GM11168 (cell line): ENCODE data around the gene PSMA7.
"Not testable (repeated sequence)": the region's sequence is repeated elsewhere in the genome, so short reads cannot be mapped to it uniquely, and the experiment has no call there.

Source experiments
- in situ Hi-C: fragments of 300-500 bp; cut with MboI; formaldehyde crosslinking; loops from one replicate; pipeline ENCODE4 v1.12.0; 2022; ENCODE audit warnings: low sequenced_read_pairs; ENCODE audit not compliant: unreplicated experiment

PSMA7 gene

DNA sequence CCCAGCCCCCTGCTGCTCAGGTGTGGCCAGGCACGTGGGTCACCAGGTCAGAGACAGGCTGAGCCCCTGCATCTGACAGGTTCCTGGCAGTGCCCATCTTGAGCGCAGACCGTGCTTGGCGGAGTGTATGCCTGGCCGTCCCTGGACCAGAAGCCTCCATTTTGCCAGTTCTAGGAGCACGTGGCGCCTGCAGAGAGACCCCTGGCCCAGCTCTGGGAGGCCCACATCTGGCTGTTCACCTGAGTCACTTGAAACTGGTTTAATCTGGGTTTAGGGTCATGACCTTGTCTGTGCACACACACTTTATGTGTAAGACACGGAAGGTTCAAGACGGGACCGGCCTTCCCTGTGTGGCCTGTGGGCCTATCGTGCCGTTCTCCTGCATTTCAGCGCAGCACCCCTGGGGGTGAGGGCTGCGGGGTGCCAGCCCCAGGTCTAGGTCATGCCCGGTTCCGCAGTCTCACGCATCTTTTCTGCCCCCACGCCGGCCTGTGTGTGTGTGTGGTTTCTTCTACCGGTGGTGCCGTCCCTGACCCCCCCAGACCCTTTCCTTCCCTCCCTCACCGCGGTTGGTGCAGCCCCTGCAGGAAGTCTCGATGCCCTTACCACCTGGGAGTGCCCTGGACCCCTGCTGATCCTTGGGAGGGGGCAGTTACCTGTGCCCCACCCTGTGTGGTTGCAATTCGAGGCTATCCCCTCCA, 14.3 kb upstream of the PSMA7 start:
- in situ Hi-C loops: no loop called here

- in situ Hi-C loops: no loop called here
Measured at GRCh38 chr20:62156592-62157386, 13.6 kb upstream of the PSMA7 start.

GRCh38 chr20:62156254-62156556, 13.0 kb upstream of the PSMA7 start:
- in situ Hi-C loops: no loop called here

GRCh38 chr20:62155428-62156253, 12.4 kb upstream of the PSMA7 start:
- in situ Hi-C loops: no loop called here

GRCh38 chr20:62151835-62152364, 8.7 kb upstream of the PSMA7 start:
- in situ Hi-C loops: no loop called here

GRCh38 chr20:62151225-62151624, 8.0 kb upstream of the PSMA7 start:
- in situ Hi-C loops: no loop called here

GRCh38 chr20:62150310-62150575, 7.0 kb upstream of the PSMA7 start:
- in situ Hi-C loops: no loop called here

- in situ Hi-C loops: no loop called here
Measured at GRCh38 chr20:62149532-62150309, 6.5 kb upstream of the PSMA7 start.

GRCh38 chr20:62148908-62149314, 5.7 kb upstream of the PSMA7 start:
- in situ Hi-C loops: no loop called here

DNA sequence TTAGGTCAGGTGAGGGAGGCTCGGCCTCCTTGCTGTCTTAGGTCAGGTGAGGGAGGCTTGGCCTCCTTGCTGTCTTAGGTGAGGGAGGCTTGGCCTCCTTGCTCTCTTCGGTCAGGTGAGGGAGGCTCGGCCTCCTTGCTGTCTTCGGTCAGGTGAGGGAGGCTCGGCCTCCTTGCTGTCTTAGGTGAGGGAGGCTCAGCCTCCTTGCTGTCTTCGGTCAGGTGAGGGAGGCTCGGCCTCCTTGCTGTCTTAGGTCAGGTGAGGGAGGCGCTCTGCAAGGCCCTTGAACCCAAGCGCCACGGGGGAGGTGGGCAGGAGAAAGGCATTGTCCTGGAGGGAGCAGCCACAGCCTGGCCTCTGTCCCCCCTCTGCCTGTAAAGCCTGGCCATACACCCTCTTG, 5.2 kb upstream of the PSMA7 start:
- in situ Hi-C loops: not testable (repeated sequence)

GRCh38 chr20:62147528-62147927, 4.3 kb upstream of the PSMA7 start:
- in situ Hi-C loops: no loop called here

DNA sequence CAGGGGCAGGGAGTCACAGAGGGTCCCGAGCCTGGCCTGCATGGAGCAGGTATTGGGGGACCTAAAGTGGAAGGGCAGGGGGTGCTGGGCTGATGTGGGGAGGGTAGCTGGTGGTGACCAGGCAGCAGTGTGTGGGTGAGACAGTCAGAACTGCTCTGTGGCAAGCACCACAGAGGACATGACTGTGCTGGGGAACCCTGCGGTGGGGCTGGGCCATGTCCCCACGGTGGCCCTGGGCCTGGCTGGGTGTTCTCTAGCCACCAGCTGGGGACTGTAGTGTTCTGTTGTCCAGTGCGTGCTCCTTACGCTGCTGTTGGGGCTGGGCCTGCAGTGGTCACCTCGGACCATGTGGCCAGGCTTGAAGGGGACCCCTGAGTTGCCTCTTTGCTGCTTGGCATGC, 3.9 kb upstream of the PSMA7 start:
- in situ Hi-C loops: no loop called here

DNA sequence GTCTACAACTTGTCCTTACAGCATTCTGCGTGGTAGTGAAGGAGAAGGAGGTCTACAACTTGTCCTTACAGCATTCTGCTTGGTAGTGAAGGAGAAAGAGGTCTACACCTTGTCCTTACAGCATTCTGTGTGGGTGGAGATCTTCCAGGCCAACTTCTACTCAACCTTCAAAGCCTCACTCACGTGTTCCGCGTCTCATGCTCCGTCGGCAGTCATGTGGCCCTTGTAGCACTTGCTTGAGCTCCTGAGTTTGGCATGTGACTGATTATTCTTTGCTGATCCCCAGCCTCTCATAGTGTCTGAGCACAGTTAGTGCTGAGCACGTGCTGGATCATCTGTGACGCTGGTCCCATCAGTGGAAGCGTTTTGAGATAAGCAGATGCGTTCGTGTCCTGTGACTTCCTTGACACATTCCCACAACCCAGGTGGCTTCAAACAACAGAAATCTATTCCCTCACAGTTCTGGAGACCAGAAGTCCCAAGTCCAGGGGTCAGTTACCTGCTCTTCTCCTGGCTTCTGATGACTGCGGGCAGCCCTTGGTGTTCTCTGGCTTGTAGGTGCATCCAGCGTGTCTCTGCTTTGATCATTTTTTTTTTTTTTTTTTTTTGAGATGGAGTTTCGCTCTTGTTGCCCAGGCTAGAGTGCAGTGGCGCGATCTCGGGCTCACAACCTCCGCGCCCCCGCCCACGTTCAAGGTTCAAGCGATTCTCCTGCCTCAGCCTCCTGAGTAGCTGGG, 3.0 kb upstream of the PSMA7 start:
- in situ Hi-C loops: no loop called here

DNA sequence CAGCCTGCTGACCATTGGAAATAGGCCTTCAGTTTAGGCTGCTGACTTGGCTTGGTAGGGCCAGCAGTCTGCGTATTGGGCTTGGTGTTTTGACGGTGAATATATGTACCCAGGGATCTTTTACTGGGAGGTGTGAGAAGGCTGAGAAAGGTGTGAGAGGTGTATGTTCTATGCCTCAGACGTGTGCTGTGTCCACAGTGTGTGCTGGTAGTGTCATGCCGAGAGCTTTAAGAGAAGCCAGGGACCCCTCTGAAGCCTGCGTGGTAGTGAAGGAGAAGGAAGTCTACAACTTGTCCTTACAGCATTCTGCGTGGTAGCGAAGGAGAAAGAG, 2.5 kb upstream of the PSMA7 start:
- in situ Hi-C loops: no loop called here

DNA sequence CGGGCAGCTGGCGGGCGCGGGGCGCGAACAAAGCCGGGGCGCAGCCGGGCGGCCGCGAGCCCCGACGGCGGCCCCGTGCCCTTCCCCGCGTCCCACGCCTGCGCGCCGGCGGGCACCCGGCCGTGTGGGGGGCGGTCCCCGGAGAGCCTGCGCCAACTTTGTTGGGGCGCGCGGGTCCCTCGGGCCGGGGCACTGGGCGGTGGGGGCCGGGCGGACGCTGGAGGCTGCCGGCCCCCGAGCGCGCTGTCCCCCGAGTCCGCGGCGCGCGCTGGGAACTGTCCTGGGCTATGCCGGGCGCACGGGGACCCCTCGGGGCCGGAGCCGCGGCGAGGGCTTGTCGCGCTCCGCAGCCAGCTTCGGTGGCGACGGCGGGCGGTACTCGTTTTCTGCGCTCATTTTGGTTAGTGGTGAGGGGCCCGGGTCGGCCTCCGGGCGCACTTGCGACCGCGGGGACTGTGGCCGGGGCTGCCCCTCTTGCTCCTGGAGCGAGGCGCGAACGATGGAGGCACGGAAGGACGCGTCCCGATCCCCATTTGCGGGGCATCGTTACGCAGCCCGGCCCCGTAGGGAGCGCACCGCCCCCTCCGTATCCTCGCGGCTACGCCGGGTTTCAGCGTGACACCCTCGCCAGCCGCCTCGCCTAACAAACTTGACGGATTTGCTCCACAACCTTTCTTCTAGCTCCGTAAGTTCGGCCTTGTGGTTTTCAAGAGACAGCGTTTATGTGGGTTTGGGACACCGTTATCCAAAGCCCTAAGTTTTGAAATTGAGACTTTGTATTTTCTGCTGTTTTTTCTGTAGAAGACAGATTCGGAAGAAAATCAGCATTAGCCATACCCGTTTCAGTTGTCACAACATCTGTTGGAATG, 997 bp upstream of the PSMA7 start:
- in situ Hi-C loops: no loop called here

DNA sequence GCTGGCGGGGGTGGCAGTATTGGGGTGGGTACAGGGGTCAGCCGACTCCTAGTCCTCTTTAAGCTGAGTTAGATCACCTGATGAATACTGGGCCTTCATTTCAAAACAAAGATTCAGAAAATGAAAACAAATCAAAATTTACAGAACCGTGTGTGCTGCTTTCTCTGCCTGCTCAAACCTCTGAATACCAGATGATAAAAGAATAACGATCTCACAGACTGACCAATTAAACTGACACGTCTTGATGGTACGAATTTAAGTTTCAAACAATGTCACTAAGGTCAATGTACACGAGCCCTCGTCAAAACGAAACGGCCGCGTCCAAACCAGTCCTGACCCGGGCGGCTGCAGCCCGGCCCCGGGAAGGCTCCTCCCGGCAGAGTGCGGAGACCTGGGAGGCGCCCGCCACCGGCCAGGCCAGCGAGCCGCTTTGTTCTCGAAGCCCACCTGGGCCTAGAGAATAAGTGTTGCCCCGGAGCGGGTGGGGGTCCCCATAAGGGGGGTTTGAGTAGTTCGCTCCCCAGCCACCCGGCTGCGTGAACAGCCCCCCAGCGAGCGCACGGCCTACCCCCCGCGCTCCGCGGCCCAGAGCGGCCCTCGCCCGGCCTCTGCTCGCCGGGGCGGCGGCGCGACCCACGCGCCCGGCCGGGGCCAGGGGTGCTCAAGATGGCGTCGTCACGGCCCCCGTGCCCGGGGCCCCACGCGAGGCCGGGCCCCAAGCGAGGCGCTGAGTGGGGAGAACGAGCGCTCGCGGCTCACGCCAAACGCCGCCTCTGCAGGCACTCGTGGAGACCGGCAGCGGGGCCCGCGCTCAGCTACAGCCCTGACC, 728 bp downstream of the PSMA7 start:
- in situ Hi-C loops: no loop called here

DNA sequence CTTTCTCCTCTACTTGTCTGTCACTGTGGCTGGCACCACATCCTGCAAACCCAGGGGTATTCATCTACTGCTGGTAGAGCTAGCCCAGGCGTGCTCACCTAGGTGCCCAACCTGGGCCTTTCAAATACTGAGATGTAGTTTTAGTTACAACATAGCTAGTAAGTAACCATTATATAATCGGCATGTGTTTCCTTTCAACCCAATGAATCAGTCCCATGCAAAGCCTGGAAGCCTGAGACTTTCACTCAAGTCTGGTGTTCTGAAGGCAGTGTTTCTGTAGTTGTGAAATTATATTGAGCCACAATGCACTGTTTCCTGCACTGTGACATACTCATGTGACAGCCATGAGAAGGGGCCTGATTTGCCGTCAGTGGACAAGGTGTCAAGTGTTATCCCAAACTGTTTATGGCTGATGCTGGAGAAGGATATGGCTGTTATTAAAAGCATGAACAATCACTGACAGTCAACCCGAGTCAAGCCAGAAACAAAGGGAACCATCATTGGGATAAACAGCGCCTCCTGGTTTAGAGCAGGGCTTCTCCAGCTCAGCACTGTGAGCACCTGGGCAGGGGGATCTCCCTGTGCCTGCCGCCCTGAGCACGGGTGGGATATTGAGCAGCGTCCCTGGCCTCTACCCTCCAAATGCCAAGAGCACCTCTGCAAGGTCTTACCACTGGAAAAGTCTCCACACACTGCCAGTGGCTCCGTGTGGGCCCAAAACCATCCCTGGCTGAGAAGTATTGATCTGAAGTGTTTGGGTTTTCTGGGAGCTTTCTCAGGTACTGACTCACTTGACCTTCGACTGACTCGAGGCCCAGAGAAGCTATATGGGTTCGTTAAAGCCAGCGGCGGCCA, 1.6 kb downstream of the PSMA7 start:
- in situ Hi-C loops: no loop called here
